ENCODE results near the gene NCOR1.
"Not testable (repeated sequence)": the region's sequence is repeated elsewhere in the genome, so short reads cannot be mapped to it uniquely, and the experiment has no call there.

The NCOR1 gene

DNA sequence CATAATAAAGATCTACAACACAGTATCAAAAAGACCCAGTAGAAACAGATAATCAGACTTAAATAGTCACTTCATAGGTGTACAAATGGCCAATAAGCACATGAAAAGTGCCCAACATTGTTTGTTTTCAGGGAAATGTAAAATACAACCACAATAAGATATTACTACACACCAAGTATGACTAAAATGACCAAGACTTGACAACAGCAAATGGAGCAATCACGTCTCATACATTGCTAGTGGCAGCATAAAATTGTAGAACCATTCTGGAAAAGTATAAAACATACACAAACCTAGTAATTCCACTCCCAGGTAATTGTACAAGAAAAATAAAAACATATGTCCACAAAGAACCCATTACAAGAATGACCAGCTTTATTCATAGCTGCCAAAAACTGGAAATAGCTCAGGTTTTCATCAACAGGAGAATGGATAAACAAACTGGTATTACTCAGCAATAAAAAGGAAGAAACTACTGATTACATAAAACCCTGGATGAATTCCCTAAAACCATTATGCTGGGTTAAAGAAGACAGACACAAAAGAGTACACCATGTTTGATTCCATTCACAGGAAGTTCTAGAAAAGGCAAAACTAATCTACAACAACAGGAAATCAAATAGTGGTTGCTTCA is 130.2 kb downstream of the NCOR1 start:
- DNase-seq: no peak

DNA sequence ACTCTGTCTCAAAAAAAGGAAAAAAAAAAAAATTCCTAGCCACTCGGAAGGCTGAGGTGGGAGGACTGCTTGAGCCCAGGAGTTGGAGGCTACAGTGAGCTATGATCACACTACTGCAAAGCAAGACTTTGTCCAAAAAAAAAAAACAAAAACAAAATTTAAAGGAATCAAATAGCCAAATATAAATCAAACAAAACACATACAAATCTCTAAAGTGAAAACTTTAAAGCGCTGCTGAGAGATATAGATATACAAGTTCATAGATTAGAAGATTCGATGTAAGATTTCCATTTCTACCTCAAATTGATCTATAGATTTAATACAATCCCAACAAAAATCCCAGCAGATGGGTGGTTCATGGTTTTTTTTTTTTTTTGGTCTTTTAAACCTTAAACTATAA is 132.1 kb downstream of the NCOR1 start:
- DNase-seq: no peak

DNA sequence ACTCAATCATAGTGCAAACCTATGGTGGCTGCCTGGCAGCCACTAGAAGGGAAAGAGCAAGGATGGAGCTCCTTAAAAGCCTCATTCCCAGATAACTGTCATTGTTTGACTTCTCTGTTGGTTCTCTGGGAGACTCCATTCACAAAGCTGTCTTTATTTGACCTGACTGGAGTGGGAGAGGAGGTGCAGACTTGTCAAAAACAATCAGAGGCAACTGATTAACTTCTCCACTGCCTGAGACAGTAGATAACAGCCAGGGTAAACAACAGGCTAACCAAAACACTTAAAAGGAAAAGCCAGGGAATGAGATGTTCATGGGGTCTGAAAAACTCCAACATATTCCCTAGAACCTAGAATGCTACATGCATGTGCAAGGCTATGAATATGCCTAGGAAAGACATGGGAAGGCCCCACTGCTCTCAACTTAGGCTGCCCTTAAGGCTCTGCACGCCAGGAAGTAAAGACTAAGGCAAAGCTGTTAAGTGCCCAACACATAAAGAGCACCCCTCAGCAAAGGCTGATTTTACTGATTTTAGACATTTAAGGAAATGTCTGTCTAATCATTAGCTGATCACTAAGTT is 133.7 kb downstream of the NCOR1 start:
- DNase-seq: no peak

GRCh38 chr17:16080366-16080765 is 135.0 kb downstream of the NCOR1 start:
- DNase-seq: no peak

- no peak for DNase-seq
Measured at GRCh38 chr17:16075949-16076348, 139.4 kb downstream of the NCOR1 start.

DNA sequence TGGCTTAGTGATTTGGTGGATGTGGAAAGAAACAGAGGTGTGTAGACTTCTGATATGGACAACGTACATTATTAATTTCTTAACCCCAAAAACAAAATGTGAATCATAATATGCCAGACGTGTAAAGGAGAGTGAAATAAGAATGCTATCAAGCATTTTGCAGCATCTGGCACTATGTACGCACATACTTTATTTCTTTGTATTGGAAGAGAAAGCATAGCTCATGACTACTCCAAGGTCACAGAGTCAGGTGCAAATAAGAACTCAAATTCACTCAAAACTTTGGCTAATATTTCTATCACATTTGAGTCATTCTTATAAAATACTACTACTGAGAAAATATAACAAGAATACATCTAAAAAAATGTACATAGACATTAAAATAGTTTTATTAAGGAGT is 140.9 kb downstream of the NCOR1 start:
- no peak for DNase-seq

- no peak for DNase-seq
Measured at GRCh38 chr17:16073845-16074244, 141.5 kb downstream of the NCOR1 start.

DNA sequence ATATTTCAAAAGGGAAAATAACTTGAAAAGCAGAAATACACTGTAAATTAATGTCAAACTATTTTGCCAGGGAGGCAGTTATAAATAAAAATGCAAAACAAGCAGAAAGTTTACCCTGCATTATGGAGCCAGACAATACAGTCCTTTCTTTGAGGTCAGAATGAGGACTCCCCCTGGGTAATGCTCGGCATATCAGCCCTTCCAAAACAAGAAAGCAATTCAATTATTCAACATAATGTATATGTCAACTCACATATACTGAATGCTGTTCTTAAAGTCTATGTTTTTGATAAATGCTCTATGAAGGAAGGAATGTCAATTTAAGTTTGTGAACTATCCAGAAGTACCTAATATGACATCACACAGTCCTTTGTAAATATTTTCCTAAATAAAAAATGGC is 143.3 kb downstream of the NCOR1 start:
- no peak for DNase-seq

DNA sequence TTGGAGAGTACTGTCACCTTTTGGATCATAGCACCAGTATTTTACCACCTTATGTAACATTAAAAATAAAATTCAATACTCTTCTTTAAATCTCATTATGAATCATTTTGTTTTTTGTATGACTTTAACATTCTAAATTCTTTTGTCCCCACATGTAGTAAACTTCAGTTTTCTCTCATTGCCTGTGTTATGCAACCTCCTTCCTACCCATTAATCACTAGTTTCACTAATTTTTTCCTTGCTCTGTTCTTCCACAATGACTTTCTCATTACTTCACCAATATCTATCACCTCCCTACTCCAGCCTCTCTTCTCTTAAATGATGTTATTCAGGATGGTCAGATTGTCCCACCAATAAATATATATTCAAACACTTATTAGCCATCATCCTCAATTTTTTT is 147.0 kb downstream of the NCOR1 start:
- peak; percentile 16 for DNase-seq

DNA sequence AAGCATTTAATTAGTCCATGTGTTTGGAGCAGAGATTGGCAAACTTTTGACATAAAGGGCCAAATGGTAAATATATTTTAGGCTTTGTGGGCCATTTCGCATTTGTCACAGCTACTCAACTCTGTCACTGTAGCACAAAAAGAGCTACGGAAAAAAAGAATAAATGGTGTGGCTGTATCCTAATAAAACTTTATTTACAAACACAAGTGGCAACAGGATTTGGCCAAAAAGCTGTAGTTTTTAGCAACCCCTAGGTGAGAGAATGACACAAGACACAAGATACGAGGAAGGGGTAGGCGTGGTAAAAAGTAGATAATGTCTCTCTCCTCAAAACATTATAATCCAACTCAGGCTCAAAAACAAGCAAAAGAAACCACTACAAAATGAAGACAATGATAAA is 149.2 kb downstream of the NCOR1 start:
- DNase-seq: no peak

DNA sequence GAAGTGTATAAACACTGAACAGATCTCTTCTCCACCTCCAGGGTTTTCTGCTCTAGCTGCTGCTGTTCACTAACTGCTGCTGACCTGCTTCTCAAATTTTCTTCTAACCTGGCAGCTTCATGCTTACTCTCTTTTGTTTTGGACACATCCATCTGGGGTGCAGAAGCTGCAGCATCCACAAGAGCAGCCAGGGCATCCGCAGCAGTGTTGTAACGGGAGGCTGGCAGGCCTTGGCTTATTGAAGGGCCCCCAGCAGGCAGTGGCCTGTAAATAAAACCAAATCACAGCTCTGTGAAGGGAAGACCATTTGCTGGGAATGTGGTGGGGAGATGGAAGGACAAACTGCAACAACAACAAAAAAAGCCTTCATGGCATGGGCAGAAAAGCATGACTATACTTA is 153.7 kb downstream of the NCOR1 start:
- no peak for DNase-seq

- not testable (repeated sequence) for DNase-seq
Measured at GRCh38 chr17:16055139-16055538, 160.2 kb downstream of the NCOR1 start.

- DNase-seq: no peak
Measured at GRCh38 chr17:16052486-16052885, 162.8 kb downstream of the NCOR1 start.

DNA sequence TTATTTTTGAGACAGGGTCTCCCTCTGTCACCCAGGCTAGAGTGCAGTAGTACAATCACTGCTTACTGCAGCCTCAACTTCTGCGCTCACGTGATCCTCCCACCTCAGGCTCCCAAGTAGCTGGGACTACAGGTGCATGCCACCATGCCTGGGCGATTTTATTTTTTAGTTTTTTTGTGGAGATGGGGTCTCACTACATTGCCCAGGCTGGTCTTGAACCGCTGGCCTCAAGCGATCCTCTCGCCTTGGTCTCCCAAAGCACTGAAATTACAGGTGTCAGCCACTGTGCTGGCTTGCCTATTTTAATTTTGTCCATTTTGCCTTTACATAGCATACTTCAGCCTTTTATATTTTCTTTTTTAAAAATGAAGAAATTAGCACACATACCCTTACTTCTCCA is 164.5 kb downstream of the NCOR1 start:
- no peak for DNase-seq

DNA sequence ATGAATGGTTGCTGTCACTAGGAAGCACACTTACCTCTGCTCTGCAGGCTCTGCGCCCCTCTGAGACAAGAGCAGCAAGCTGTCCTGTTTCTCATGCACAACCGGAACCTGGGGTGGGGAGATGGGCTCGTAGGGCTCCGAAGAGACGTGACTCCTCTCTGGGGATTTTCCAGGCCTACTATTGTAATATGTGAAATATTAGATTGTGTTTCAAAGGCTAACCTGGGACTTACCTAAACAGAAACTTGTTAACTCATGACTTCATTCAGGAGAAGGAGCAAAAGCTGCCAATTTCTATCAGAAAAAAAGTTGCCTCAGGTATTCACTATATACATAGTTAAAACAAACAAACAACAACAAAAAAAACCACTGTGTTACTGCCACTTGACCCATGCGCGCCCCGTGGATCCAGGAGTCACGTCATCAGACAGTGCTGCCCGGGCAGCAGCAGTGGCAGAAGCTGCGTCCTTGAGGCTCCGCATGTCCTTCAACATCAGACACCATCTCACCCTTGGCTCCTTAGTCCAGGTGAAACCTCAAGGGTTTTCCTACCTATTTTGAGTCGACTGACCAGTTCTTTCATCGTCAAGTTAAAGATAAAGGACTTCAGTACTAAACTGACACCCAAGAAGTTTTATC is 166.4 kb downstream of the NCOR1 start:
- DNase-seq: no peak

DNA sequence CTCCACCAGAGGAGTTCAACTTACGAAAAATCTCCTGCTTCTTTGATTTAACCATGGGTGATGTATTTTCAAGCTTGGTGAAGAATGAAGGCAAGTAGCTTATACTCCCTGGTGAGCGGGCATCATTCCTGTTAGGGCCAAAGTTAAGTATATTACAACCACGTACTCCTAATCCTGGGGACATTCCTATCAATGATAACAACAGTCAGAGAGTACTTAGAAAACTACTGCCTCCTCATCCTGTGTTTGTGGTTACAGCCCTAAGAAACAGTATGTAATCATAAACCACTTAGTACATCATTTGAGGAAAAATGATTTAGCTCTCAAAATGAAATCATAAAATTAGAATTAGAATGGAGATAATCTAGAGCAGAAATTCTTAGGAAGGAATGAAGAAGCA is 168.4 kb downstream of the NCOR1 start:
- DNase-seq: no peak

GRCh38 chr17:16044487-16044886 is 170.8 kb downstream of the NCOR1 start:
- DNase-seq: no peak

GRCh38 chr17:16040710-16041251 is 174.6 kb downstream of the NCOR1 start:
- DNase-seq: no peak

DNA sequence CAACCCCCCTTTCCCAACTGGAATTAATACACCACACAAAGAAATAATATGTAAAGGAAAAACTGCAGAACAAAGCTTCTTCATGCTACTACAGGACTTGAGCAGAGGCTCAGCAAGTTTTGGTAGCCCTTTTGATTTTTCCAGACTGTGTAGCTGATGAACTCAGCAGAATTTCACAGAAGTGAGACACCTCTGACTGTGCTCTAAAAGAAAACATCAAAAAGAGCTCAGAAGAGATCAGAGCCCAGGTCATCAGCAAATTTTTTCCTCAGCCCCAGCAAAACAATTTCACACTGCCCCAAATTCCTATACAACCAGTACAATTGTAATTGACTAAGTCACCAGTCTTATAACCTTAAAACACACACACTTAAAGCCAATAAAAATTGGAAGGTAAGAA is 177.7 kb downstream of the NCOR1 start:
- no peak for DNase-seq

- no peak for DNase-seq
Measured at GRCh38 chr17:16036261-16036660, 179.1 kb downstream of the NCOR1 start.

DNA sequence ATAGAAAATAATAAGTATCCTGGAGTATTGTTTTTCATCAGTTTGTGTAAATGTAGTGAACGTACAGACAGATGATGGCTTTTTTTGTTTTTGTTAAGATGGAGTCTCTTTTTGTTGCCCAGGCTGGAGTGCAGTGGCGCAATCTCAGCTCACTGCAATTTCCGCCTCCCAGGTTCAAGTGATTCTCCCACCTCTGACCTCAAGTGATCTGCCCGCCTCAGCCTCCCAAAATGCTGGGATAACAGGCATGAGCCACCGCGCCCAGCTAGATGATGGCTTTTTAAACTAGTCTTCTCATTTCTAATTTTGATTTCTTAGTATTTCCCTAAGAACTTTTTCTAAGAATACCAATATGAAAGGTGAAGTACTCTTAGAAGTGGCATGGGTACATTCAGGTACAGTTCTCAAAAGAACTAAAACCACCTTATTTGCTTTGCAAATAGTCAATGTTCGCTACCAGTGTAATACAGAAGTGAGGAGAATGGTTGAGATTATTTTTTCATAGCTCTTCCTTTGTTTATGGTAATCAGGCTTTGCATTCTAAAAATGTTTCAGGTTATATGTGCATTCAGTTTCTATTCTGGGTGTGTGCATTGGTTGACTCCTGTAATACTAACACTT is 181.5 kb downstream of the NCOR1 start:
- DNase-seq: no peak

- peak; percentile 89 for DNase-seq
Measured at GRCh38 chr17:16027708-16028584, 187.4 kb downstream of the NCOR1 start.

DNA sequence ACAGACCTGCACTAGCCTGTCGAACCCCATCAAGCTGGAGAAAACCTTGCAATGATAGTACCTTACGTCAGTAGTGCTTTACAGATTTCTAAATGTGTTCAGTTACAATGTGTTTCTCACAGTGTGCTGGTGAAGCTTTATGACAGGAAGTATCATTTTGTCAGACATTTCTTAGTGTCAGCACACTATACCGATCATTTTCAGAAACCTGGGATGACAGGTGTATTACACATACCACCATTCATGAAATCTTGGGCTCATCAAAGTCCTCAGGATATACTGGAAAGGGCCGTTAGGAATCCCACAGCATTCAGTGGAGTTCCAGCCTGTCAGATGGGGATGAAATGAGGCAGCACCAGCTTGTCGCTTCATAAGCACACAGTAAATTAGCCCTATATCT is 188.4 kb downstream of the NCOR1 start:
- DNase-seq: peak; percentile 12
